ENCODE data around the gene AGO3.
"Not testable (repeated sequence)": the region's sequence is repeated elsewhere in the genome, so short reads cannot be mapped to it uniquely, and the experiment has no call there.

AGO3 gene

GRCh38 chr1:36014722-36015220 lies 83.9 kb downstream of the AGO3 start:
- no peak for DNase-seq

DNA sequence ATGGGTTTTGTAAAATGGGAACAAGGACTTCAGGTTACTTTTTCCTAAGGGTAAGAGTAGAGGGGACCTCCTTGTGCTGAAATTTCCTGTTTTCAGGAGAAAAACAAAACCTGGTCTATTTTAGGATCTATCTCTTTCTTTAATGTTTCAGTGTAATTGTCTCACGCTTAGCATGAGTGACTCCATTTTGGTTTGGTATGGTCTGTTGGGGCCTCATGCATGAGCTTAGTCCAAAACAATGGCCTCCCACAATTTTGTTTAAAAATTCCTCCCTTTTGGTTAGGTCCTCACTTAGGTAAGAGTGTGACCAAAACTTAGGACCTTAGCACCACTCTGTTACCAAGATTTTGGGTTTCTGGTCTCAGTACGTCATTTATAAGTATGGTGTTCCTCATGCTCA lies 85.8 kb downstream of the AGO3 start:
- DNase-seq: no peak

- DNase-seq: no peak
These were observed 92.3 kb downstream of the AGO3 start for GRCh38 chr1:36023098-36023769.

DNA sequence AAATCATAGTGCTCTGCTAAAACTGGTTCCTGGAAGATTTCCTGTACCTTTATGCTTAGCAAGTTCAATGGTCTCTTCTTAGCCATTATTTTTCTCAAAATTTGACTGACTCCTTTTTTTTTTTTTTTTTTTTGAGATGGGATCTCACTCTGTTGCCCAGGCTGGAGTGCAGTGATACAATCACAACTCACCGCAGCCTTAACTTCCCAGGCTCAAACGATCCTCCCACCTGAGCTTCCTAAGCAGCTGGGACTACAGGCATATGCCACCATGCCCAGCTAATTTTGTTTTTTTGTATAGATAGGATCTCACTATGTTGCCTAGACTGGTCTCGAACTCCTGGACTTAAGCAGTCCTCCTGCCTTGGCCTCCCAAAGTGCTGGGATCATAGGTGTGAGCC lies 93.1 kb downstream of the AGO3 start:
- not testable (repeated sequence) for DNase-seq

- DNase-seq: no peak
These were observed 93.9 kb downstream of the AGO3 start for GRCh38 chr1:36024847-36025246.

GRCh38 chr1:36027766-36028165 lies 96.9 kb downstream of the AGO3 start:
- no peak for DNase-seq

DNA sequence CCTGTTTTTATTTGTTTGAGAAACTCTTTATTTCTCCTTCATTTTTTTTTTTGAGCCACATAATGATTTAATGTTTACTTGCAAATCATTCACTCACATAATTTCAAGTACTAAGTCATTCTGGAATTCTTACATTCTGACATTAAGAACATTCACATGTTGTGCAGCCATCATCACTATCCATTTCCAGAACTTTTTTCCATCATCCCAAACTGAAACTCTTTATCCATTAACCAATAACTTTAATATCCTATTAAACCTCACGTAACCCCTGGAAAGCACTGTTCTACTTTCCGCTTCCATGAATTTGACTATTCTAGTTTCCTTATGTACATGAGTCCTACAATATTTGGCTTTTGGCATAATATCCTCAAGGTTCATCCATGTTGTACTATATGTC lies 100.5 kb downstream of the AGO3 start:
- DNase-seq: no peak

DNA sequence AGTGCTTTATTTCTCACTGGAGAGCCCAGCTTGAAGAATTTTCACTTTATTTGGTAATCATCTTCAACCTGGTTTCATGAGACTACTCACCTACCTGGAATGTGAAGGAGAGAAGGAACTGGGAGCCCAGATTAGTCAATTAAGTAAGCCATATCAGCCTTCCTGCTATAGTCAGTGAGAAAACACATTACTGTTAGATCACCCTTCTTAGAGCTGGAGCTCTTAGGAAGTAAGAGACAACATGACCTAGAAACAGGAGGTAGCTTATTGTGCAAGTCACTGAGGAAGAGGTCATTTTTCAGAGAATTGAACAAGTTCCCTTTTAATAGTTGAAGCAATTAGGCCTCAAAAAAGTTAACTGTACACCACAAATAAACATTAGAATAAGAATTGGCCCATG lies 103.8 kb downstream of the AGO3 start:
- DNase-seq: no peak

- DNase-seq: no peak
These were observed 104.2 kb downstream of the AGO3 start for GRCh38 chr1:36035154-36035553.

- DNase-seq: no peak
These were observed 109.3 kb downstream of the AGO3 start for GRCh38 chr1:36040238-36040637.

DNA sequence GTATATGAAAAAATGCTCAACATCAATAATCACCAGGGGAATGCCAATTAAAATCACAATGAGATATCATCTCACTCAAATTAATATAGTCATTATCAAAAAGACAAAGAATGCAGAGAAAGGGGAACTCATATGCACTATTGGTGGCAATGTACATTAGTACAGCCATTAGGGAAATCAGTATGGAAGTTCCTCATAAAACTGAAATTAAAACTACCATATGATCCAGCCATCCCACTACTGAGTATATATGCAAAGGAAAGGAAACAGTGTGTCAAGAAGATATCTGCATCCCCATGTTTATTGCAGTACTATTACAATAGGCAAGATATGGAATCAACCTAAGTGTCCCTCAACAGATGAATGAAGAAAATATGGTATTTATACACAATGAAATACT lies 120.9 kb downstream of the AGO3 start:
- no peak for DNase-seq

- DNase-seq: no peak
These were observed 123.1 kb downstream of the AGO3 start for GRCh38 chr1:36053978-36054377.

DNA sequence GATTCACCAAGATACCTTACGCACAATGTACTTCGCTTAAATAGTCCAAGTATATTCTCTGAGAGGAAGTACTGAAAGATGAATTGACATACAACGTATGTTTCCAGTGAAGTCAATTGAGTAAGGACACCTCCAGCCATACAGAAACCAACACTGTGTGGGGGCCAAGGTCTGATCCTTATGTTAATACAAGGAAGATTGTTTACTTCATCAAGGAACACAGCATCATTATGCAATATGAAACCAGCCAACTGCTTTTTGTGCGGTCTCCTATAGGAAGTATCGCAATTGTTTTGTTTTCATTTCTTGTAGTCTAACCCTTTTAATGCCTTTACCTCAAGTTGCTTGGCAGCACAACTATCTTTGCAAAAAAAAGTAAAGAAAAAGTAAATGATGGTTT lies 124.8 kb downstream of the AGO3 start:
- DNase-seq: no peak

GRCh38 chr1:36062315-36062714 lies 131.4 kb downstream of the AGO3 start:
- no peak for DNase-seq

DNA sequence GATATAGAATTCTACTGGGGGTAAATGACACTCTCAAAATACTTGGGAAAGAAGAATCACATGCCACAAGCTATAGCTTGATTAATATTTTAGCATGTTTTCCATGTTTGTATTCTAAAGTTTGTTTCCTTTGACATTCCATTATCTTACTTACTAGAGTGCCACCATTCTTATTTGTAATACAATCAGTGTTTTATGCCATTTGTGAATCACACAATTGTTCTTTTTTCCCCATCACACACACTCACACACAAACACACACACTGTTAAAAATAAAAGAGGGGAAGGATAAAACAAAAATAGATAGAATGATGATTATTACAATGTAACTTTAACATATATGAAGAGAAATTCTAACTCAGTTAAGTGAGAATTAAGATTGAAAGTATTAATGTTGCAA lies 137.0 kb downstream of the AGO3 start:
- DNase-seq: no peak

- no peak for DNase-seq
These were observed 138.0 kb downstream of the AGO3 start for GRCh38 chr1:36068866-36069265.

DNA sequence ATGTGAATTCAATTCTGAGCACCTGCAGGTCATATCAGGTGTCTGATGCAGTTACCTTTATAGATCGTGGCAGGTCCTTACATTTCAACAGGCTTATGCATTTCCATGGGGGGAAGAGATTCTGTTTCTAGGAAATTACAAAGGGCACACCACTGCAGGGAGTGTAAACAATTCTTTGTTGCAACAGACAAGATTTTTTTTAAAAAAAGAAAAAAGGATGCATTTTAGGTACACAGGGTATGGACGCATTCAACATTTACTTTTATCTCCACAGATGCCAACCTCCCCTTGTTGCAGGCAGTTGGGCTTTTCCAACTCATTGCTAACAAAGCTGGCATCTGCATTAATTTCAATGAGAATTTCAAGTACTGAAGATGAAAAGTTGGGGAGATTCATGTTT lies 139.4 kb downstream of the AGO3 start:
- no peak for DNase-seq

- DNase-seq: no peak
These were observed 146.2 kb downstream of the AGO3 start for GRCh38 chr1:36076979-36077573.

- no peak for DNase-seq
These were observed 149.3 kb downstream of the AGO3 start for GRCh38 chr1:36080236-36080635.

- DNase-seq: no peak
These were observed 149.9 kb downstream of the AGO3 start for GRCh38 chr1:36080801-36081200.

DNA sequence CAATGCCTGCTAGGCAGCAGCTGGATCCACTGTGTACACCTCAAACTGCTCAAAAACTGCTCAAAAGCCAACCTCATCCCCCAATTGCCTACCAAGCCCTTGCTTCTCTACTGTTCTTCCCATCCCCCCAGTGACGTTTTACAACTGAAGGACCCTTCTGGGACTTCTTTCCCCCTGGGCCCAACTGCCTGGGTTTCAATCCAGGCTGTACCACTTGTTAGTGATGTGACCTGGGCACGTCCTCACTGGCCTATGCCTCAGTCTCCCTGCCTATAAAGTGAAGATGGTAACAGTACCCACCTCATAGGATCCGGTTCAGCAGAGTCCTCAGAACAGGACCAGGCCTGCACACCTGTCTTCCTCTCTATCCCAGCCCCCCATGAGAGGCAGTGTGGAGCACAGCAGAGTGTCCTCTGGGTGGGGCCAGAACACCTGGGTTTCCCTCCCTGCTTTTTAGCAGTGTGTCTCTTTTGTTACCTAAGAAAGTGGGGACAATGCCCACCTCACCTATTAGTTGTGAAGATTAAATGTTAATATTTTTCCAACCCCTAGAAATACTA lies 151.1 kb downstream of the AGO3 start:
- DNase-seq: no peak

DNA sequence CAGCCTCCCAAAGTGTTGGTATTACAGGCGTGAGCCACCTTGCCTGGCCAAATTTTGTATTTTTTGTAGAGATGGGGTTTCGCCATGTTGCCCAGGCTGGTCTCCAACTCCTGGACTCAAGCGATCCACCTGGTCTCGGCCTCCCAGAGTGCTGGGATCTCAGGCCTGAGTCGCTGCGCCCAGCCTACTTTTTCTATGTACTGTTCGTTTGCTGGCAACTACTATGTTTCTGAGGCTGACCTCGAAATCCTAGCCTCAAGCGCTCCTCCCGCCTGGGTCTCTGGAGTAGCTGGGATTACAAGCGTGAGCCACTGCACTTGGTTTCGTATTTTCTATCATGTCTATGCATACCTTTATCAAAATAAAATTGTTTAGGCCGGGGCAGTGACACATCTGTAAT lies 152.3 kb downstream of the AGO3 start:
- DNase-seq: no peak

GRCh38 chr1:36083635-36084496 lies 153.0 kb downstream of the AGO3 start, which contains the start of gene TEKT2:
TEKT2 (plus strand) TSS chr1:36084094; CDS start chr1:36084922, 828 bp downstream.
- DNase-seq: no peak
